ENCODE measurements around the gene ARHGAP42. TPM values are rescaled to one million over a fixed set of nuclear protein-coding genes. Genes with fewer than 3 reads are reported as not detected.
A peak's percentile ranks its signal among the peaks of the same experiment; 100 is the strongest.

ARHGAP42 gene
- total and polyA plus RNA-seq, 12 donors, result 2.5 to 25.0 (median 11.5) TPM

GRCh38 chr11:100874203-100874602 is 187.1 kb downstream of the ARHGAP42 start:
- 93 to 100% (median 94%) methylated on average over 4 of the region's 4 CpGs for WGBS, 4 donors
- intact Hi-C loops (cut with DNase I), result no loop called here
- no peaks in the 10 kb centered on the region for H3K27me3 ChIP-seq
- H3K27ac ChIP-seq, result no peak overlapping the region
- TF ChIP-seq POLR2A (IDR thresholded peaks at IDR 0.05), result no peak
- no peak for TF ChIP-seq CTCF (IDR thresholded peaks at IDR 0.05)
- H3K4me3 ChIP-seq, result no peak overlapping the region
- no peaks in the 10 kb centered on the region for H3K36me3 ChIP-seq (replicated peaks in 1 of 2)
- no peaks in the 10 kb centered on the region for H3K4me1 ChIP-seq (replicated peaks in 1 of 2)
- DNase-seq, result no peak
- H3K9me3 ChIP-seq (replicated peaks in 1 of 3), result no peaks in the 10 kb centered on the region

GRCh38 chr11:100875521-100875869 is 188.4 kb downstream of the ARHGAP42 start:
- H3K27ac ChIP-seq, result no peak overlapping the region
- DNase-seq, result no peak
- 88 to 94% (median 90%) methylated on average over 8 of the region's 8 CpGs for WGBS, 4 donors

GRCh38 chr11:100876815-100877520 is 189.9 kb downstream of the ARHGAP42 start:
- intact Hi-C loops (cut with DNase I), result no loop called here
- no peaks in the 10 kb centered on the region for H3K27me3 ChIP-seq
- no peaks in the 10 kb centered on the region for H3K4me1 ChIP-seq (replicated peaks in 1 of 2)
- no peak for DNase-seq
- TF ChIP-seq POLR2A (IDR thresholded peaks at IDR 0.05) (no peak), CTCF (IDR thresholded peaks at IDR 0.05) (no peak)
- peak overlapping the region in 1 of 5 donors; percentile 57 for H3K27ac ChIP-seq
- no peak overlapping the region for H3K4me3 ChIP-seq
- 45 to 66% (median 61%) methylated on average over 3 of the region's 3 CpGs for WGBS, 4 donors
- H3K36me3 ChIP-seq (replicated peaks in 1 of 2), result no peaks in the 10 kb centered on the region
- no peaks in the 10 kb centered on the region for H3K9me3 ChIP-seq (replicated peaks in 1 of 3)

More at GRCh38 chr11:100875521-100875869, 188.4 kb downstream of the ARHGAP42 start:
- H3K27me3 ChIP-seq, result no peaks in the 10 kb centered on the region
- no peaks in the 10 kb centered on the region for H3K4me1 ChIP-seq (replicated peaks in 1 of 2)
- TF ChIP-seq CTCF (IDR thresholded peaks at IDR 0.05) (no peak), POLR2A (IDR thresholded peaks at IDR 0.05) (no peak)
- H3K4me3 ChIP-seq, result no peak overlapping the region
- H3K9me3 ChIP-seq (replicated peaks in 1 of 3), result no peaks in the 10 kb centered on the region
- intact Hi-C loops (cut with DNase I), result no loop called here
- H3K36me3 ChIP-seq (replicated peaks in 1 of 2), result no peaks in the 10 kb centered on the region

GRCh38 chr11:100878474-100878873 is 191.4 kb downstream of the ARHGAP42 start:
- peak overlapping the region in 1 of 5 donors; percentile 57 for H3K27ac ChIP-seq
- intact Hi-C loops (cut with DNase I), result no loop called here
- no peaks in the 10 kb centered on the region for H3K36me3 ChIP-seq (replicated peaks in 1 of 2)
- no peaks in the 10 kb centered on the region for H3K27me3 ChIP-seq
- TF ChIP-seq CTCF (IDR thresholded peaks at IDR 0.05) (no peak), POLR2A (IDR thresholded peaks at IDR 0.05) (no peak)
- no peaks in the 10 kb centered on the region for H3K4me1 ChIP-seq (replicated peaks in 1 of 2)
- no peak overlapping the region for H3K4me3 ChIP-seq
- H3K9me3 ChIP-seq (replicated peaks in 1 of 3), result no peaks in the 10 kb centered on the region
- WGBS, 4 donors, result 77 to 90% (median 84%) methylated on average over 2 of the region's 2 CpGs
- DNase-seq, result no peak

Data from adrenal gland (tissue), 12 donors.